HCT116 (cell line): ENCODE results near the gene LDLRAD4. TPM values are rescaled to one million over a fixed set of nuclear protein-coding genes. Genes with fewer than 3 reads are reported as not detected.

Source experiments
- ATAC-seq: fragments of 200-7000 bp; cut with Tn5 transposase; 2 replicates; pipeline ENCODE4 v1.9.1; 2020; ENCODE audit warnings: mild to moderate bottlenecking, moderate library complexity
- Bru-seq: library from RNA; stranded (reverse); fragments of 400-500 nt; gene quantifications from one replicate; lab custom pipeline; 2021; lab: Mats Ljungman, UMichigan
- BruChase-seq, 2 experiments: library from RNA; stranded (reverse); fragments of 400-500 nt; gene quantifications; one replicate each; lab custom pipeline; 2021; lab: Mats Ljungman, UMichigan
- BruUV-seq: library from RNA; stranded (reverse); fragments of 400-500 nt; replicated peaks from 2 replicates; lab custom pipeline; 2021; lab: Mats Ljungman, UMichigan
- CTCF ChIA-PET: fragments of 300-600 bp; sonication (Branson Sonifier 250); formaldehyde crosslinking; loops from one replicate; lab custom pipeline; 2021; ENCODE audit warnings: antibody characterized with exemption; lab: Charles Lee
- POLR2A ChIA-PET: fragments of 300-600, 350-600 bp; sonication (Branson Sonifier 250); formaldehyde crosslinking; loops from one replicate; lab custom pipeline; 2021; ENCODE audit warnings: antibody characterized with exemption; lab: Charles Lee
- RAD21 ChIA-PET, 2 experiments: fragments of 300-600 bp; sonication (Branson Sonifier 250); formaldehyde crosslinking; loops; one replicate each; lab custom pipeline; 2023; ENCODE audit warnings: low total read pairs in 2 of 2; ENCODE audit not compliant: uncharacterized antibody in 2 of 2, unreplicated experiment in 2 of 2, low non-redundant PET in 1 of 2; lab: Charles Lee
- DNase-seq: peaks from one replicate; pipeline ENCODE4 v3.0.0-alpha.2; 2010; ENCODE audit warnings: low read depth, low spot score
- H2AFZ ChIP-seq: fragments of 200-600 bp; shearing (Covaris generic), sonication (generic); 2 replicates; pipeline ENCODE4 v1.6.1; 2017; ENCODE audit warnings: low read depth, mixed run types, mixed read lengths, antibody characterized with exemption, low read length; ENCODE audit not compliant: poor library complexity, severe bottlenecking
- H3K27ac ChIP-seq: 2 replicates; pipeline ENCODE4 v1.5.1; 2012; ENCODE audit warnings: low read depth, low read length
- H3K27me3 ChIP-seq: fragments of 200-600 bp; sonication (generic); 2 replicates; pipeline ENCODE4 v1.6.1; 2016; ENCODE audit warnings: mixed run types, low read length, mixed read lengths; ENCODE audit not compliant: insufficient read depth
- H3K36me3 ChIP-seq, 2 experiments: fragments of 200-500 bp in 1 of 2; fragments of 200-600 bp in 1 of 2; sonication (Bioruptor generic) in 1 of 2; sonication (generic) in 1 of 2; 2 replicates each; pipeline versions ENCODE4 v1.5.1 to v1.6.1; 2014 to 2016; ENCODE audit warnings: low read length in 2 of 2, inconsistent platforms in 1 of 2, mixed read lengths in 1 of 2, mixed run types in 1 of 2; ENCODE audit not compliant: insufficient read depth in 2 of 2, control insufficient read depth in 1 of 2
- H3K4me1 ChIP-seq, 2 experiments: fragments of 200-600 bp in 1 of 2; sonication (generic) in 1 of 2; 2 replicates each; pipeline versions ENCODE4 v1.5.1 to v1.6.1; 2012 to 2017; ENCODE audit warnings: low read length in 2 of 2, inconsistent platforms in 1 of 2, mild to moderate bottlenecking in 1 of 2, mixed read lengths in 1 of 2, mixed run types in 1 of 2, moderate library complexity in 1 of 2; ENCODE audit not compliant: insufficient read depth in 2 of 2, control insufficient read depth in 1 of 2
- H3K4me2 ChIP-seq: fragments of 200-600 bp; sonication (generic); 2 replicates; pipeline ENCODE4 v1.6.1; 2017; ENCODE audit warnings: mixed run types, low read length, mixed read lengths
- H3K4me3 ChIP-seq, 2 experiments: fragments of 200-600 bp in 1 of 2; sonication (generic) in 1 of 2; replicated peaks in 1 of 2; 2 replicates each; pipeline ENCODE4 v1.5.1; 2011 to 2016; ENCODE audit warnings: low read length in 2 of 2, control low read depth in 1 of 2, low read depth in 1 of 2, mild to moderate bottlenecking in 1 of 2, mixed read lengths in 1 of 2, mixed run types in 1 of 2
- H3K79me2 ChIP-seq: fragments of 200-600 bp; sonication (generic); 2 replicates; pipeline ENCODE4 v1.6.1; 2017; ENCODE audit warnings: mild to moderate bottlenecking, mixed run types, low read length, moderate library complexity, mixed read lengths; ENCODE audit not compliant: insufficient read depth
- H3K9ac ChIP-seq: fragments of 200-600 bp; sonication (generic); 2 replicates; pipeline ENCODE4 v1.6.1; 2016; ENCODE audit warnings: low read length, mixed read lengths
- H3K9me2 ChIP-seq: fragments of 200-600 bp; sonication (generic), shearing (Covaris generic); 2 replicates; pipeline ENCODE4 v1.6.1; 2017; ENCODE audit warnings: mixed run types, mild to moderate bottlenecking, moderate library complexity; ENCODE audit not compliant: insufficient read depth
- H3K9me3 ChIP-seq, 2 experiments: fragments of 200-500 bp in 1 of 2; fragments of 200-600 bp in 1 of 2; sonication (Bioruptor generic) in 1 of 2; sonication (generic) in 1 of 2; 2 replicates each; pipeline ENCODE4 v1.6.1; 2014 to 2017; ENCODE audit warnings: low read length in 2 of 2, mixed read lengths in 2 of 2, inconsistent platforms in 1 of 2, low read depth in 1 of 2, mild to moderate bottlenecking in 1 of 2, mixed run types in 1 of 2, moderate library complexity in 1 of 2; ENCODE audit not compliant: control insufficient read depth in 1 of 2, insufficient read depth in 1 of 2
- H4K20me1 ChIP-seq: fragments of 200-600 bp; sonication (generic), shearing (Covaris generic); 2 replicates; pipeline ENCODE4 v1.6.1; 2017; ENCODE audit warnings: mixed run types, mild to moderate bottlenecking, moderate library complexity; ENCODE audit not compliant: insufficient read depth
- CBX3 ChIP-seq: IDR thresholded peaks from 2 replicates; pipeline ENCODE4 v1.6.1; 2012; ENCODE audit warnings: low read depth
- CTCF ChIP-seq, 3 experiments: fragments of 200-600 bp in 1 of 3; sonication (generic) in 1 of 3; IDR thresholded peaks in 2 of 3; conservative IDR thresholded peaks in 1 of 3; 2 replicates each; pipeline ENCODE4 v1.5.1; 2012 to 2017; ENCODE audit warnings: low read depth in 2 of 3, low read length in 2 of 3, antibody characterized with exemption in 1 of 3, borderline replicate concordance in 1 of 3, control low read depth in 1 of 3, mild to moderate bottlenecking in 1 of 3, mixed read lengths in 1 of 3, mixed run types in 1 of 3, moderate library complexity in 1 of 3; ENCODE audit not compliant: insufficient read depth in 1 of 3
- EGR1 ChIP-seq: IDR thresholded peaks from 2 replicates; pipeline ENCODE4 v1.6.1; 2012; ENCODE audit warnings: low read depth
- EZH2 ChIP-seq: fragments of 200-600 bp; sonication (generic); IDR thresholded peaks from 2 replicates; pipeline ENCODE4 v1.6.1; 2017; ENCODE audit warnings: antibody characterized with exemption, mixed run types
- EZH2phosphoT487 ChIP-seq: fragments of 200-600 bp; IDR thresholded peaks from 2 replicates; pipeline ENCODE4 v1.6.1; 2018; ENCODE audit warnings: antibody characterized with exemption, borderline replicate concordance
- MAX ChIP-seq: IDR thresholded peaks from 2 replicates; pipeline ENCODE4 v1.6.1; 2012
- POLR2A ChIP-seq: IDR thresholded peaks from 2 replicates; pipeline ENCODE4 v1.7.0; 2011; ENCODE audit warnings: borderline replicate concordance; ENCODE audit not compliant: insufficient read depth, insufficient read length; ENCODE audit errors: extremely low read depth
- RAD21 ChIP-seq: IDR thresholded peaks from 2 replicates; pipeline ENCODE4 v1.6.1; 2012; ENCODE audit warnings: low read depth, mild to moderate bottlenecking
- SIN3A ChIP-seq: IDR thresholded peaks from 2 replicates; pipeline ENCODE4 v1.6.1; 2012; ENCODE audit warnings: low read depth
- TCF7L2 ChIP-seq: IDR thresholded peaks from 2 replicates; pipeline ENCODE4 v1.7.0; 2011; ENCODE audit warnings: borderline replicate concordance, inconsistent platforms; ENCODE audit not compliant: insufficient read depth, insufficient read length; ENCODE audit errors: extremely low read depth
- ZBTB33 ChIP-seq: IDR thresholded peaks from 2 replicates; pipeline ENCODE4 v1.6.1; 2011; ENCODE audit warnings: mild to moderate bottlenecking, low read length, moderate library complexity; ENCODE audit not compliant: insufficient replicate concordance; ENCODE audit errors: extremely low read depth
- intact Hi-C: fragments of 100-400 bp; cut with micrococcal nuclease; formaldehyde crosslinking; loops from 2 replicates; pipeline ENCODE4 v1.10.0; 2022
- long read RNA-seq: library from polyadenylated mRNA; unstranded; transcript quantifications from one replicate; pipeline ENCODE4 v2.0.0, GENCODE V29; 2021; ENCODE audit not compliant: unreplicated experiment
- polyA plus RNA-seq: library from polyadenylated mRNA; unstranded; fragments of >200 nt; gene quantifications from 2 replicates; pipeline ENCODE4 v1.2.1, GENCODE V29; 2012; ENCODE audit warnings: missing spikeins
- total RNA-seq: library from RNA; stranded (reverse); gene quantifications from one replicate; pipeline ENCODE4 v1.2.1, GENCODE V29; 2021; ENCODE audit not compliant: unreplicated experiment

The LDLRAD4 gene
- 1.2 TPM for total RNA-seq
- 0.04 and 0.22 TPM in 2 replicates for polyA plus RNA-seq
- percentile 19 among the genes with signal in this experiment for Bru-seq, nascent RNA
- BruChase-seq, experiment 1, labeled RNA remaining after a 6-hour chase = percentile 13 among the genes with signal in this experiment
- BruChase-seq, experiment 2, labeled RNA remaining after a 2-hour chase = percentile 21 among the genes with signal in this experiment
- long read RNA-seq, partial matches to known transcripts = 0 of 1 reads
- long read RNA-seq, other reads (novel, unspliced or antisense) = 1 of 1 reads

GRCh38 chr18:13218368-13218991 is at the start of gene LDLRAD4:
TSS of gene LDLRAD4 (plus strand) at chr18:13218760.
- H3K4me1 ChIP-seq = peaks cover 4 to 5% of the 10 kb centered on the region in 2 experiments; a peak in 2 of 4 replicates
- CTCF ChIA-PET = no interaction called here
- ATAC-seq (no peak), DNase-seq (no peak)
- H3K79me2 ChIP-seq = no peaks in the 10 kb centered on the region
- peaks cover 19% of the 10 kb centered on the region for H3K27me3 ChIP-seq
- no peaks in the 10 kb centered on the region for H3K9me2 ChIP-seq
- intact Hi-C loops = loop anchor here (10.0 kb wide), 1 partner anchor 316 kb away; no protein-coding TSS in a partner anchor
- TF ChIP-seq CTCF (IDR thresholded peaks at IDR 0.05 in 2 of 3, conservative IDR thresholded peaks at IDR 0.05 in 1 of 3; ENCODE audit: borderline replicate concordance in 1 of 3, insufficient read depth in 1 of 3, low read depth in 2 of 3, low read length in 2 of 3) = no peak
- TF ChIP-seq RAD21 = no peak
- no peak for TF ChIP-seq MAX
- no peak for TF ChIP-seq TCF7L2
- TF ChIP-seq ZBTB33 = no peak
- no peak for TF ChIP-seq POLR2A
- no peak for TF ChIP-seq EGR1
- TF ChIP-seq EZH2 = no peak
- no peak for TF ChIP-seq EZH2phosphoT487
- no peak for TF ChIP-seq CBX3
- TF ChIP-seq SIN3A = no peak
- RAD21 ChIA-PET = no interaction called here
- no peak within 1 kb of the TSS for H2AFZ ChIP-seq
- no peak within 1 kb of the TSS for H3K9ac ChIP-seq
- H4K20me1 ChIP-seq = no peaks in the 10 kb centered on the region
- no TSS peak for BruUV-seq
- peak within 1 kb of the TSS; percentile 19 to 56 for H3K4me3 ChIP-seq
- no peaks in the 10 kb centered on the region for H3K9me3 ChIP-seq
- peak within 1 kb of the TSS; percentile 77 for H3K4me2 ChIP-seq
- no peak within 1 kb of the TSS; the same call in 1 of the 2 replicates for H3K27ac ChIP-seq
- POLR2A ChIA-PET = no interaction called here
- no peaks in the 10 kb centered on the region for H3K36me3 ChIP-seq
